SU-DHL-6 (cell line): ENCODE data around the gene HSD3B7.

Source experiments
- H2AFZ ChIP-seq: fragments of 200-600 bp; sonication (generic); 2 replicates; pipeline ENCODE4 v1.6.1; 2014; ENCODE audit warnings: low read depth, mild to moderate bottlenecking, moderate library complexity, mixed read lengths, antibody characterized with exemption, low read length; ENCODE audit not compliant: severe bottlenecking
- H3F3A ChIP-seq: fragments of 200-600 bp; shearing (Covaris generic); 2 replicates; pipeline ENCODE4 v1.6.0; 2016; ENCODE audit warnings: antibody characterized with exemption, mild to moderate bottlenecking; ENCODE audit not compliant: insufficient read depth
- H3K27ac ChIP-seq: fragments of 200-600 bp; sonication (generic); 2 replicates; pipeline ENCODE4 v1.5.1; 2016; ENCODE audit warnings: low read depth, mild to moderate bottlenecking, low read length, moderate library complexity, mixed read lengths
- H3K27me3 ChIP-seq: fragments of 200-600 bp; sonication (generic), shearing (Covaris generic); 2 replicates; pipeline ENCODE4 v1.6.0; 2014; ENCODE audit warnings: mild to moderate bottlenecking, low read length
- H3K36me3 ChIP-seq: fragments of 200-600 bp; sonication (generic); 2 replicates; pipeline ENCODE4 v1.6.1; 2014; ENCODE audit warnings: mild to moderate bottlenecking, low read length, mixed read lengths
- H3K4me2 ChIP-seq: fragments of 300-600, 200-600 bp; shearing (Covaris generic), sonication (generic); 2 replicates; pipeline ENCODE4 v1.6.0; 2014; ENCODE audit warnings: low read length, low read depth, mild to moderate bottlenecking; ENCODE audit not compliant: poor library complexity, severe bottlenecking
- H3K4me3 ChIP-seq: fragments of 200-600 bp; sonication (generic); 2 replicates; pipeline ENCODE4 v1.5.1; 2014; ENCODE audit warnings: antibody characterized with exemption, low read length, mild to moderate bottlenecking, mixed read lengths; ENCODE audit not compliant: insufficient read depth, poor library complexity, severe bottlenecking
- H3K79me2 ChIP-seq: fragments of 200-600 bp; sonication (generic); 2 replicates; pipeline ENCODE4 v1.6.1; 2014; ENCODE audit warnings: mild to moderate bottlenecking, low read length, moderate library complexity; ENCODE audit not compliant: insufficient read depth
- H3K9ac ChIP-seq: fragments of 200-600 bp; sonication (generic); 2 replicates; pipeline ENCODE4 v1.7.0; 2014; ENCODE audit warnings: mild to moderate bottlenecking, low read length
- H3K9me2 ChIP-seq: fragments of 200-600 bp; sonication (generic); replicated peaks from 2 replicates; pipeline ENCODE4 v1.6.1; 2014; ENCODE audit warnings: low read length; ENCODE audit not compliant: insufficient read depth
- H3K9me3 ChIP-seq: fragments of 200-600 bp; sonication (generic); 2 replicates; pipeline ENCODE4 v1.6.1; 2014; ENCODE audit warnings: low read length, mixed read lengths; ENCODE audit not compliant: insufficient read depth
- H4K20me1 ChIP-seq: fragments of 200-600 bp; sonication (generic); 2 replicates; pipeline ENCODE4 v1.6.1; 2014; ENCODE audit warnings: low read depth, mild to moderate bottlenecking, antibody characterized with exemption, low read length, moderate library complexity, mixed read lengths
- CTCF ChIP-seq: fragments of 200-600 bp; sonication (generic); IDR thresholded peaks from one replicate; pipeline ENCODE4 v1.5.1; 2017; ENCODE audit warnings: antibody characterized with exemption, mild to moderate bottlenecking, low read length, moderate library complexity; ENCODE audit not compliant: insufficient read depth, poor library complexity, severe bottlenecking
- EZH2phosphoT487 ChIP-seq: fragments of 200-600 bp; sonication (generic), shearing (Covaris generic); conservative IDR thresholded peaks from 2 replicates; pipeline ENCODE4 v1.6.1; 2018; ENCODE audit warnings: mild to moderate bottlenecking, antibody characterized with exemption, low read length, moderate library complexity, mixed read lengths

The HSD3B7 gene

DNA sequence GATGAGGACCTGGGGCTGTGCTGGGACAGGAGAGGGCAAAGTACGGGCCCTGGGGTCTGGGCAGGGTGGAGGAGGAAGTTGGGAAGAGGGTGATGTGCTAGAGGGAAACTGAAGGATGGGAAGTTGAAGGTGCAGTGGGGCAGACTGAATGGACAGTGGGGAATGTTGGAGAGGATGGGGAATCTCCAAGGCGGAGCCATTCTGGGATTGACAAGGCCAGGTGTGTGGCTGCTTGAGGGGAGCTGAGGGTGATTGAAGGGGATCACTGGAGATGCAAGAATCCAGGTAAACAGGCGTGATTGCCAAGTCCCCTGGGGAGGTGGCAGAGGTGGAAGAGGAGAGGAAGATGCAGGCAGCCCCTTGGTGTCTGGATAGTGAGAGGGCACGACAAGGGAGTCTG, 8.5 kb upstream of the HSD3B7 start:
- Histone ChIP-seq H3K9me3 (no peaks in the 10 kb centered on the region), H3F3A (no peaks in the 10 kb centered on the region), H3K27me3 (no peaks in the 10 kb centered on the region), H3K4me3 (no peak overlapping the region), H2AFZ (no peak overlapping the region), H4K20me1 (no peaks in the 10 kb centered on the region), H3K9ac (no peak overlapping the region), H3K9me2 (no peaks in the 10 kb centered on the region), H3K36me3 (no peaks in the 10 kb centered on the region), H3K27ac (no peak overlapping the region), H3K4me2 (no peak overlapping the region), H3K79me2 (no peaks in the 10 kb centered on the region)
- TF ChIP-seq CTCF (no peak), EZH2phosphoT487 (no peak)

DNA sequence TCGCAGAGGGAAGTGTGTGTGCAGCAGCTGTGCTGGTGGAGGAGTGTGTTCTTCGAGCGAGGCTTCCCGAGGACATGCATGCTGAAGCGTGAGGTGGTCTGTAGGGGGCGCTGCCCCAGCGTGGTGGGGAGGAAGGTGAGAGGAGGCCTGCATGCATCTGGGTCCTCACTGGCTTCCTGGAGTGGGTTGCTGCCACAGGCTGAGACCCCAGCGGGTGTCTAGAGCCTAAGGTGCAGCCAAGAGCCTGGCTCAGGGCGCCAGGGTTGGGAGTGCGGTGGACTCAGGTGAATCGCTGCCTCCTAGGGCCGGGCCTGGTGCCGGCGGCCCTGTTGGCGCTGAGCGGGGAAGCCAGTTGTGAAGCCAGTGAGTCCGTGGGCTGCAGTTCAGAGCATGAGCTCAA, 7.5 kb upstream of the HSD3B7 start:
- H3K4me2 ChIP-seq, result no peak overlapping the region
- H3K27me3 ChIP-seq, result no peaks in the 10 kb centered on the region
- H3K9me3 ChIP-seq, result no peaks in the 10 kb centered on the region
- H4K20me1 ChIP-seq, result no peaks in the 10 kb centered on the region
- H3K27ac ChIP-seq, result no peak overlapping the region
- no peaks in the 10 kb centered on the region for H3F3A ChIP-seq
- H3K9me2 ChIP-seq, result no peaks in the 10 kb centered on the region
- H3K4me3 ChIP-seq, result no peak overlapping the region
- H3K9ac ChIP-seq, result no peak overlapping the region
- no peak overlapping the region for H2AFZ ChIP-seq
- TF ChIP-seq CTCF (peak; percentile 32), EZH2phosphoT487 (no peak)
- no peaks in the 10 kb centered on the region for H3K36me3 ChIP-seq
- H3K79me2 ChIP-seq, result no peaks in the 10 kb centered on the region

GRCh38 chr16:30979170-30980022, 5.6 kb upstream of the HSD3B7 start:
- H3K36me3 ChIP-seq, result no peaks in the 10 kb centered on the region
- H3K27me3 ChIP-seq, result no peaks in the 10 kb centered on the region
- no peaks in the 10 kb centered on the region for H3K9me2 ChIP-seq
- H3K79me2 ChIP-seq, result no peaks in the 10 kb centered on the region
- TF ChIP-seq CTCF (no peak), EZH2phosphoT487 (no peak)
- H3K27ac ChIP-seq, result no peak overlapping the region
- H3K4me2 ChIP-seq, result no peak overlapping the region
- no peaks in the 10 kb centered on the region; the same call in 1 of the 2 replicates for H3F3A ChIP-seq
- H2AFZ ChIP-seq, result no peak overlapping the region
- H4K20me1 ChIP-seq, result no peaks in the 10 kb centered on the region
- no peak overlapping the region for H3K4me3 ChIP-seq
- H3K9me3 ChIP-seq, result no peaks in the 10 kb centered on the region
- no peak overlapping the region for H3K9ac ChIP-seq
